ENCODE measurements around the gene MTARC2.

GRCh38 chr1:220827445-220828178 is 79.5 kb downstream of the MTARC2 start:
- TF ChIP-seq NRF1 (conservative IDR thresholded peaks at IDR 0.05; ENCODE audit: low read depth, low read length) (no peak), RAD21 (IDR thresholded peaks at IDR 0.05; ENCODE audit: insufficient read depth, low read depth, low read length) (no peak), RB1 (IDR thresholded peaks at IDR 0.05; ENCODE audit: borderline replicate concordance) (no peak), NFYA (IDR thresholded peaks at IDR 0.05; ENCODE audit: borderline replicate concordance, low read depth, low read length) (no peak), TAF1 (IDR thresholded peaks at IDR 0.05; ENCODE audit: borderline replicate concordance, low read depth, low read length) (no peak), POLR2AphosphoS5 (IDR thresholded peaks at IDR 0.05; ENCODE audit: low read length) (no peak), EZH2 (IDR thresholded peaks at IDR 0.05; ENCODE audit: borderline replicate concordance, control insufficient read depth, low read depth, low read length) (no peak), POU2F2 (IDR thresholded peaks at IDR 0.05; ENCODE audit: borderline replicate concordance, low read depth, low read length) (no peak), ZNF274 (IDR thresholded peaks at IDR 0.05; ENCODE audit: insufficient read depth, insufficient read length) (no peak), CBFB (IDR thresholded peaks at IDR 0.05; ENCODE audit: low read depth) (no peak), SUZ12 (IDR thresholded peaks at IDR 0.05; ENCODE audit: unreplicated experiment) (no peak), NFYB (IDR thresholded peaks at IDR 0.05; ENCODE audit: insufficient read depth, low read depth, low read length) (no peak)
- TF ChIP-seq, protein P1, sequence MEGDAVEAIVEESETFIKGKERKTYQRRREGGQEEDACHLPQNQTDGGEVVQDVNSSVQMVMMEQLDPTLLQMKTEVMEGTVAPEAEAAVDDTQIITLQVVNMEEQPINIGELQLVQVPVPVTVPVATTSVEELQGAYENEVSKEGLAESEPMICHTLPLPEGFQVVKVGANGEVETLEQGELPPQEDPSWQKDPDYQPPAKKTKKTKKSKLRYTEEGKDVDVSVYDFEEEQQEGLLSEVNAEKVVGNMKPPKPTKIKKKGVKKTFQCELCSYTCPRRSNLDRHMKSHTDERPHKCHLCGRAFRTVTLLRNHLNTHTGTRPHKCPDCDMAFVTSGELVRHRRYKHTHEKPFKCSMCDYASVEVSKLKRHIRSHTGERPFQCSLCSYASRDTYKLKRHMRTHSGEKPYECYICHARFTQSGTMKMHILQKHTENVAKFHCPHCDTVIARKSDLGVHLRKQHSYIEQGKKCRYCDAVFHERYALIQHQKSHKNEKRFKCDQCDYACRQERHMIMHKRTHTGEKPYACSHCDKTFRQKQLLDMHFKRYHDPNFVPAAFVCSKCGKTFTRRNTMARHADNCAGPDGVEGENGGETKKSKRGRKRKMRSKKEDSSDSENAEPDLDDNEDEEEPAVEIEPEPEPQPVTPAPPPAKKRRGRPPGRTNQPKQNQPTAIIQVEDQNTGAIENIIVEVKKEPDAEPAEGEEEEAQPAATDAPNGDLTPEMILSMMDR (IDR thresholded peaks at IDR 0.05 in 2 of 3, conservative IDR thresholded peaks at IDR 0.05 in 1 of 3; ENCODE audit: control insufficient read depth in 2 of 3, extremely low read depth in 1 of 3, insufficient read depth in 1 of 3, low read depth in 3 of 3, low read length in 3 of 3): no peak
- TF ChIP-seq, protein P2, sequence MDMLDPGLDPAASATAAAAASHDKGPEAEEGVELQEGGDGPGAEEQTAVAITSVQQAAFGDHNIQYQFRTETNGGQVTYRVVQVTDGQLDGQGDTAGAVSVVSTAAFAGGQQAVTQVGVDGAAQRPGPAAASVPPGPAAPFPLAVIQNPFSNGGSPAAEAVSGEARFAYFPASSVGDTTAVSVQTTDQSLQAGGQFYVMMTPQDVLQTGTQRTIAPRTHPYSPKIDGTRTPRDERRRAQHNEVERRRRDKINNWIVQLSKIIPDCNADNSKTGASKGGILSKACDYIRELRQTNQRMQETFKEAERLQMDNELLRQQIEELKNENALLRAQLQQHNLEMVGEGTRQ (IDR thresholded peaks at IDR 0.05; ENCODE audit: borderline replicate concordance, low read depth, low read length): no peak

Data from GM12878 (cell line).